CD4-positive, alpha-beta memory T cell (primary cell): Measurements from ENCODE around the gene ITPK1. TPM values are rescaled to one million over a fixed set of nuclear protein-coding genes. Genes with fewer than 3 reads are reported as not detected.

Experiments
- CTCF ChIA-PET: fragments of 350-600 bp; sonication (Branson Sonifier 250); formaldehyde crosslinking; loops from one replicate; lab custom pipeline; 2021; ENCODE audit warnings: inconsistent platforms; ENCODE audit not compliant: partially characterized antibody; lab: Charles Lee
- POLR2A ChIA-PET: fragments of 350-600 bp; sonication (Branson Sonifier 250); formaldehyde crosslinking; loops from one replicate; lab custom pipeline; 2021; ENCODE audit not compliant: partially characterized antibody; lab: Charles Lee
- DNase-seq, 5 donors: peaks; one replicate each; pipeline versions ENCODE4 v3.0.0 to v3.0.0-alpha.2; 2020 to 2022; ENCODE audit warnings: mixed read lengths in 1 of 5
- H3K27ac ChIP-seq: one replicate; pipeline ENCODE4 v1.7.0; 2013; ENCODE audit warnings: low read depth, low read length
- H3K27me3 ChIP-seq: 2 replicates; pipeline ENCODE4 v1.7.0; 2013; ENCODE audit warnings: mild to moderate bottlenecking, low read length, moderate library complexity; ENCODE audit not compliant: insufficient read depth
- H3K36me3 ChIP-seq: 2 replicates; pipeline ENCODE4 v1.7.0; 2013; ENCODE audit warnings: mild to moderate bottlenecking, low read length, moderate library complexity; ENCODE audit not compliant: insufficient read depth
- H3K4me1 ChIP-seq: 2 replicates; pipeline ENCODE4 v1.7.0; 2013; ENCODE audit warnings: mild to moderate bottlenecking, low read length, moderate library complexity; ENCODE audit not compliant: insufficient read depth
- H3K4me3 ChIP-seq, 2 donors: one replicate each; pipeline ENCODE4 v1.7.0; 2013; ENCODE audit warnings: low read length in 2 of 2, mild to moderate bottlenecking in 1 of 2
- H3K9me3 ChIP-seq, 2 donors: one replicate each; pipeline ENCODE4 v1.7.0; 2013; ENCODE audit warnings: low read length in 2 of 2, control low read depth in 1 of 2; ENCODE audit not compliant: control insufficient read depth in 1 of 2
- H3K27ac Mint-ChIP-seq, 7 donors: one replicate each; pipeline ENCODE4 v1.8.0; 2020 to 2021; ENCODE audit warnings: mixed read lengths in 7 of 7, mild to moderate bottlenecking in 6 of 7, inconsistent platforms in 3 of 7, moderate library complexity in 3 of 7
- H3K27me3 Mint-ChIP-seq, 2 donors: one replicate each; pipeline ENCODE4 v1.8.0; 2020 to 2021; ENCODE audit warnings: mixed read lengths in 2 of 2
- H3K36me3 Mint-ChIP-seq, 2 donors: one replicate each; pipeline ENCODE4 v1.8.0; 2020 to 2021; ENCODE audit warnings: mixed read lengths in 2 of 2, inconsistent platforms in 1 of 2, mild to moderate bottlenecking in 1 of 2
- H3K4me1 Mint-ChIP-seq, 4 donors: one replicate each; pipeline ENCODE4 v1.8.0; 2020 to 2021; ENCODE audit warnings: mixed read lengths in 4 of 4, mild to moderate bottlenecking in 1 of 4
- H3K4me3 Mint-ChIP-seq, 8 donors: one replicate each; pipeline ENCODE4 v1.8.0; 2020 to 2021; ENCODE audit warnings: mixed read lengths in 8 of 8, mild to moderate bottlenecking in 7 of 8, moderate library complexity in 6 of 8, inconsistent platforms in 3 of 8
- H3K9me3 Mint-ChIP-seq, 8 donors: one replicate each; pipeline ENCODE4 v1.8.0; 2020 to 2021; ENCODE audit warnings: mixed read lengths in 8 of 8, mild to moderate bottlenecking in 5 of 8, inconsistent platforms in 3 of 8, moderate library complexity in 1 of 8
- intact Hi-C: fragments of 100-400 bp; cut with micrococcal nuclease; formaldehyde crosslinking; loops from one replicate; pipeline ENCODE4 v1.15.1; 2023
- polyA plus RNA-seq, 2 donors: library from polyadenylated mRNA; unstranded; fragments of 300-500 nt; fragmentation: Illumina TruSeq; gene quantifications; one replicate each; pipeline ENCODE4 v1.2.3, GENCODE V29; 2021
- total RNA-seq, 2 experiments: library from RNA; stranded (reverse); gene quantifications; one replicate each; pipeline ENCODE4 v1.2.3, GENCODE V29; 2021

ITPK1 gene
- total and polyA plus RNA-seq, 4 experiments from 2014 or later: 12.5 to 30.0 (median 26.9) TPM

GRCh38 chr14:92938890-92939671 lies 176.6 kb downstream of the ITPK1 start:
- POLR2A ChIA-PET: no interaction called here
- no peaks in the 10 kb centered on the region for H3K9me3 Mint-ChIP-seq
- no peak for DNase-seq

DNA sequence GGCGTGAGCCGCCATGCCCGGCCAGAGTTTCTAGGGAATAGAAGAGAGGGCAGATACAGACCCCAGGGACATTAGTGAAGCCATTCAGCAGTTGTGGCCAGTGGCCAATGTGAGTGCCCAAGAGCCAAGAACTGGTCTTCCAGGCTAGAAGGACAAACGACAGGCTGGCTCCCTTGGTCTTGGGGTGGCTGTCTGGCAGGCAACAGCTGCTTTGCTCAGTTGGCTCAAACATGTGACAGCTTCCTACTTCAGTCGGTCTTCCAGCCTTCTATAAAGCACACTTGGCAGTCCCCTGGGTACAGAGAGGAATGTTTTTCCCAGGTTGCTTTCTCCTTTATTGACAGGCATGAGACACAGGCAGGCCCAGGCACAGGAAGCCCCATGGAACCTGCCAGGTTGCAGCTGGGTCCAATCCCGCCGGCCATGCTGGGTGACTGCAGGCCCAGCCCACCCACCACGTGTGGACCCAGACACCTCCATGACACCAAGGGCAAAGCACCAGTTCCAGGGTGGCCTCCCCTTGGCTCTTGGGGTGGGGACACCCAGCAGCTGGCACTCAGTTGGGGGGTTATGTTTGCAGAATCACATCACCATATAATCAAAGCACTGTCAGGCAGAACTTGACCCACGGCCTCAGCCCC lies 177.4 kb downstream of the ITPK1 start:
- Mint-ChIP-seq H3K27ac (no peak overlapping the region), H3K4me1 (no peaks in the 10 kb centered on the region), H3K4me3 (no peak overlapping the region), H3K36me3 (peaks cover 11 to 27% of the 10 kb centered on the region in 2 donors), H3K27me3 (no peaks in the 10 kb centered on the region), H3K9me3 (no peaks in the 10 kb centered on the region)
- Histone ChIP-seq H3K27ac (no peak overlapping the region), H3K9me3 (no peaks in the 10 kb centered on the region), H3K4me1 (no peaks in the 10 kb centered on the region), H3K4me3 (no peak overlapping the region), H3K36me3 (no peaks in the 10 kb centered on the region), H3K27me3 (no peaks in the 10 kb centered on the region)
- POLR2A ChIA-PET: no interaction called here
- DNase-seq: no peak
- intact Hi-C loops: no loop called here
- CTCF ChIA-PET: no interaction called here

More at GRCh38 chr14:92938890-92939671, 176.6 kb downstream of the ITPK1 start:
- CTCF ChIA-PET: no interaction called here
- Mint-ChIP-seq H3K4me3 (no peak overlapping the region), H3K27ac (no peak overlapping the region), H3K36me3 (peaks cover 11 to 27% of the 10 kb centered on the region in 2 donors), H3K4me1 (no peaks in the 10 kb centered on the region), H3K27me3 (no peaks in the 10 kb centered on the region)
- Histone ChIP-seq H3K36me3 (no peaks in the 10 kb centered on the region), H3K27me3 (no peaks in the 10 kb centered on the region), H3K9me3 (no peaks in the 10 kb centered on the region), H3K4me1 (no peaks in the 10 kb centered on the region), H3K4me3 (no peak overlapping the region), H3K27ac (no peak overlapping the region)
- intact Hi-C loops: no loop called here

DNA sequence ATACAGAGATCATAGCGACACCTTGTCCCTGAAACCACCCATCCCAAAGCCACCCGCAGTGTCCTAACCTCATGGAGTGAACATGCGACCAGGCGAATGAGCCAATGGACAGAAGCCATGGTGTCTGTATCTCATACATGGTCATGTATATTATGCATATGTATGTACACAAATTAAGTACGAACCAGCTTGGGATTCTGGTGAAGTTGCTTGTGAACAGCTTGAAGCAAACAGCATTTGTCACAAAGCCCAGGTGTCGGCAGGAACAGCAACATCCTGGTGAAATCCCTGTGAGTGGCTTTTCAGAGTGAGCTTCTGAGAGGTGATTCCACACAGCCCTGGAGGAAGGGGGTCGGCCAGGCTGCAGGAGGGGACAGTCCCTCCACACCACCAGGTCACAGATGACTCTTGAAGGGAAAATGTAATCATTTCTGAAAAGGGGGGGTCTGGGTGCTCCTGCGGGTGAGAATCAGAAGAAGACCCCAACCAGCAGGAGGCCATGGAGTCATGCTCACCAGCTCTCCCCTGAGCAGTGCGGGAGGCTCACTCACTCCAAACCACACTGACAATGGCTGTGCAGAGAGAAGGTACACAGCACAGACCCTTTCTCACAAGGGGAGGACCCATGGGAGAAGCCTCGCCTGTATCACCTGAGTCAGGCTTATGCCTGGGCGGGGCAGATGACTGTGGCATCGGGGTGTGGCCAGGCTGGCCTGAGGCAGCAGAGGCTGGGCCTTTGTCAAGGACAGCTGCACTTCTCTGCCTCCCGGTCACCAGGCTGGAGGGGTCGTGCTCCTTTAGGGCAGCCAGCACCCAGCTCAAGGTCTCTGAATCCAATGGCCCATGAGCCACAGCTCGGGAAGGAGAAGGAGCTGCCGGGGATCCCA lies 178.4 kb downstream of the ITPK1 start:
- Mint-ChIP-seq H3K27ac (peak overlapping the region in 1 of 7 donors; percentile 36), H3K9me3 (no peaks in the 10 kb centered on the region), H3K4me1 (no peaks in the 10 kb centered on the region), H3K36me3 (peaks cover 11 to 17% of the 10 kb centered on the region in 2 donors), H3K4me3 (no peak overlapping the region), H3K27me3 (no peaks in the 10 kb centered on the region)
- POLR2A ChIA-PET: no interaction called here
- CTCF ChIA-PET: no interaction called here
- no peaks in the 10 kb centered on the region for H3K4me1 ChIP-seq
- no peak overlapping the region for H3K4me3 ChIP-seq
- DNase-seq: no peak
- no peaks in the 10 kb centered on the region for H3K9me3 ChIP-seq
- H3K27ac ChIP-seq: no peak overlapping the region
- H3K36me3 ChIP-seq: no peaks in the 10 kb centered on the region
- no peaks in the 10 kb centered on the region for H3K27me3 ChIP-seq
- intact Hi-C loops: no loop called here

DNA sequence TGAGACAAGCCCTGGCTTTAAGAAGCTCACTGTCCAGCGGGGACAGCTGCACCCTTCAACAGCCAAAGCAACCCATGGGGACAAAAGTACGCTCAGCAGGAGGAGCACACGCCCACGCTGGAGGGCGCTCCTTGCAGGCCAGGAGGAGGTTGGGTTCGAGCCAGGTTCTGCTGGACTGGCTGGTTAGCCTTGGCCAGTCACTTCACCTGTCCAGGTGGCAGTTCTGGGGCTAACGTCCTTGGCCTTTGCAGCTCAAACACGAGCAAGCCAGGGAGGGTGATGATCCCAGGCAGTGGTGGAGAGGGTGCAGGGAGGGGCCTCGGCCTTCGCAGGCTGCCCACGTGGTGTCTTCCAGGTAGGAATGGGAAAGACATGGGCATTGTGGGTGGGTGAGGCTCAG lies 179.6 kb downstream of the ITPK1 start:
- Mint-ChIP-seq H3K36me3 (peaks cover 8 to 14% of the 10 kb centered on the region in 2 donors), H3K4me3 (no peak overlapping the region), H3K4me1 (no peaks in the 10 kb centered on the region), H3K27ac (no peak overlapping the region), H3K9me3 (no peaks in the 10 kb centered on the region), H3K27me3 (no peaks in the 10 kb centered on the region)
- H3K4me1 ChIP-seq: no peaks in the 10 kb centered on the region
- H3K36me3 ChIP-seq: no peaks in the 10 kb centered on the region
- intact Hi-C loops: no loop called here
- ChIA-PET CTCF (no interaction called here), POLR2A (no interaction called here)
- H3K4me3 ChIP-seq: no peak overlapping the region
- no peaks in the 10 kb centered on the region for H3K9me3 ChIP-seq
- no peaks in the 10 kb centered on the region for H3K27me3 ChIP-seq
- no peak for DNase-seq
- no peak overlapping the region for H3K27ac ChIP-seq

- Mint-ChIP-seq H3K4me1 (peaks cover 0 to 1% (median 0%) of the 10 kb centered on the region in 4 donors), H3K27ac (no peak overlapping the region), H3K36me3 (peaks cover 7 to 13% of the 10 kb centered on the region in 2 donors), H3K9me3 (no peaks in the 10 kb centered on the region), H3K4me3 (no peak overlapping the region), H3K27me3 (no peaks in the 10 kb centered on the region)
- intact Hi-C loops: no loop called here
- Histone ChIP-seq H3K9me3 (no peaks in the 10 kb centered on the region), H3K36me3 (no peaks in the 10 kb centered on the region), H3K4me1 (no peaks in the 10 kb centered on the region), H3K27me3 (no peaks in the 10 kb centered on the region), H3K27ac (no peak overlapping the region), H3K4me3 (no peak overlapping the region)
- ChIA-PET POLR2A (no interaction called here), CTCF (no interaction called here)
- DNase-seq: no peak
Observed at GRCh38 chr14:92935446-92935845, 180.3 kb downstream of the ITPK1 start.

- peaks cover 0 to 1% (median 0%) of the 10 kb centered on the region in 4 donors for H3K4me1 Mint-ChIP-seq
- H3K4me1 ChIP-seq: no peaks in the 10 kb centered on the region
- no peaks in the 10 kb centered on the region for H3K9me3 Mint-ChIP-seq
- DNase-seq: no peak
- H3K4me3 Mint-ChIP-seq: no peak overlapping the region
- H3K27me3 ChIP-seq: no peaks in the 10 kb centered on the region
- H3K9me3 ChIP-seq: no peaks in the 10 kb centered on the region
- intact Hi-C loops: no loop called here
- no peak overlapping the region for H3K4me3 ChIP-seq
- POLR2A ChIA-PET: no interaction called here
- H3K27me3 Mint-ChIP-seq: no peaks in the 10 kb centered on the region
- no peak overlapping the region for H3K27ac ChIP-seq
- no peak overlapping the region for H3K27ac Mint-ChIP-seq
- H3K36me3 Mint-ChIP-seq: peaks cover 7 to 9% of the 10 kb centered on the region in 2 donors
- CTCF ChIA-PET: no interaction called here
- no peaks in the 10 kb centered on the region for H3K36me3 ChIP-seq
Observed at GRCh38 chr14:92934196-92935085, 181.3 kb downstream of the ITPK1 start.
